ENCODE results near the gene GLUD1.
"Not testable (repeated sequence)": the region's sequence is repeated elsewhere in the genome, so short reads cannot be mapped to it uniquely, and the experiment has no call there.

The GLUD1 gene

GRCh38 chr10:87053577-87054181 lies 41.0 kb downstream of the GLUD1 start:
- DNase-seq (ENCODE audit: insufficient read length, low spot score) = no peak
- no peak for FAIRE-seq

- no peak for DNase-seq (ENCODE audit: insufficient read length, low spot score)
- FAIRE-seq = no peak
Observed at GRCh38 chr10:87053111-87053510, 41.5 kb downstream of the GLUD1 start.

- DNase-seq (ENCODE audit: insufficient read length, low spot score) (no peak), FAIRE-seq (no peak)
Observed at GRCh38 chr10:87045434-87045938, 49.2 kb downstream of the GLUD1 start.

DNA sequence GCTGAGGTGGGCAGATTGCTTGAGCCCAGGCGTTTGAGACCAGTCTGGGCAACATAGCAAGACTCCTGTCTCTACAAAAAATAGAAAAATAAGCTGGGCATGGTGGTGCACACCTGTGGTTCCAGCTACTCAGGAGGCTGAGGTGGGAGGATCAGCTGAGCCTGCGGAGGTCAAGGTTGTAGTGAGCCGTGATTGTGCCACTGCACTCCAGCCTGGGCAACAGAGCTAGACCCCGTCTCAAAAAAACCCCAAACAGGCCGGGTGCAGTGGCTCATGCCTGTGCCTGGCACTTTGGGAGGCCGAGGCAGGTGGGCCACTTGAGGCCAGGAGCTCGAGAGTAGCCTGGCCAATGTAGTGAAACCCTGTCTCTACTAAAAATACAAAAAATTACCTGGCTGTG lies 51.1 kb downstream of the GLUD1 start:
- DNase-seq (ENCODE audit: insufficient read length, low spot score); FAIRE-seq: not testable (repeated sequence)

- FAIRE-seq (no peak), DNase-seq (ENCODE audit: insufficient read length, low spot score) (no peak)
Observed at GRCh38 chr10:87038786-87039185, 55.9 kb downstream of the GLUD1 start.

GRCh38 chr10:87038286-87038717 lies 56.3 kb downstream of the GLUD1 start:
- FAIRE-seq (no peak), DNase-seq (ENCODE audit: insufficient read length, low spot score) (no peak)

GRCh38 chr10:87036623-87037022 lies 58.0 kb downstream of the GLUD1 start:
- FAIRE-seq (no peak), DNase-seq (ENCODE audit: insufficient read length, low spot score) (no peak)

GRCh38 chr10:87030912-87031635 lies 63.6 kb downstream of the GLUD1 start:
- DNase-seq (ENCODE audit: insufficient read length, low spot score) (no peak), FAIRE-seq (no peak)

DNA sequence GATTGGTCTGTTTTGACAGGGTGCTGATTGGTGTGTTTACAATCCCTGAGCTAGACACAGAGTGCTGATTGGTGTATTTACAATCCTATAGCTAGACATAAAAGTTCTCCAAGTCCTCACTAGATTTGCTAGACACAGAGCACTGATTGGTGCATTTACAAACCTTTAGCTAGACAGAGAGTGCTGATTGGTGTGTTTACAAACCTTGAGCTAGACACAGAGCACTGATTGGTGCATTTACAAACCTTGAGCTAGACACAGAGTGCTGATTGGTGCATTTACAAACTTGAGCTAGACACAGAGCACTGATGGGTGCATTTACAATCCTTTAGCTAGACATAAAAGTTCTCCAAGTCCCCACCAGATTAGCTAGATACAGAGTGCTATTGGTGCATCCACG lies 64.2 kb downstream of the GLUD1 start:
- not testable (repeated sequence) for DNase-seq (ENCODE audit: insufficient read length, low spot score); FAIRE-seq

DNA sequence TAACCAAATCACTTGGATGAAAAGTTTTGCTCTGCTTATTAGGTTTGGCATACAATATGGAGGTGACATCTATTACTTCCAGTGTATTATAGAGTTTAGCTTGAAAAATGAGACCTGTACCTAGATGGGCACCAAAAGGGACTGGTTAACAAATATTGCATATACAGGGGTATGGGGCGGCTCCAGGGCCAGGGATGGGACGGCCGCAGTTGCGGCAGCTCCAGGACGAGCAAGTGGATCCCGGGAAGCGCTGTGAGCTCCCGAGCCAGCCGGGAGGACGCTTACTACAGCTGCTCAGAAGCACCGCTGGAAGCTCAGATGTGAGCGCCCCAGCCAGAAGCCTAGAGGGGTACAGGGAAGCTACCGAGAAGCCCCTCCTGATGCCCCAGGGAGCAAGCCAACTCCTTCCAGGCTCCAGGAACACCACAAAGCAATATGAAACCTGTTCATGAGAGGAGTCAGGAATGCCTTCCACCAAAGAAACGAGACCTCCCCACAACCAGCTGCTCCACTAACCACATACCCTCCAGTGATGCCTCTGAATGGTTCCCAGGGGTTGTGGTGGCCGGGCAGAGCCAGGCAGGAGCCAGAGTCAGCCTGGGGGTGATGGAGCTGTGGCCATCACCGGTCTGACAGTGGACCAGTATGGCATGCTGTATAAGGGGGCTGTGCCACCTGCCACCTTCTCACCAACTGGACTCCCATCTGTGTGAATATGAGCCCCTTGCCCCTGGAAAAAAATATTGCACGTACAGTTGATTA lies 67.7 kb downstream of the GLUD1 start:
- FAIRE-seq; DNase-seq (ENCODE audit: insufficient read length, low spot score): not testable (repeated sequence)

GRCh38 chr10:87025285-87025958 lies 69.2 kb downstream of the GLUD1 start:
- DNase-seq (ENCODE audit: insufficient read length, low spot score); FAIRE-seq: not testable (repeated sequence)

DNA sequence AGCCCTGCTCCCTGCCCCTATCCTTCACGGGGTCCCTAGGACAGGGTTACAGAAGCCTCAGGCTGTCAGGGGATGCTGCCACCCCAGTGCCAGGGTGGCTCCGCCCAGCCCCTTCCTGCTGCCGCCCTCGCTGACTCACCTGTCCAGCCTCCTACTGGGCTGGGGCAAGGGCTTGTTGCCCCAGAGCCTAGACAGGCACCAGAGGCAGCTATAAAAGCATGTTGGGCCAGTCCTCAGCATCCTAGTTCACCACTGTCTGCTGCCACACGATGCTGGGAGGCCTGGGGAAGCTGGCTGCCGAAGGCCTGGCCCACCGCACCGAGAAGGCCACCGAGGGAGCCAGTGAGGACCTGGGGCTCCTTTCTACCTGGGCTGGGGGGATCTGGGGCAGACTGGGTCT lies 74.6 kb downstream of the GLUD1 start, which contains the start of gene FAM25A:
Gene FAM25A, plus strand, starts transcription at position 239 of the 400 bp plus-strand sequence. Its CDS starts 31 bp downstream, at position 270.
- not testable (repeated sequence) for DNase-seq (ENCODE audit: insufficient read length, low spot score); FAIRE-seq

GRCh38 chr10:87019504-87019903 lies 75.1 kb downstream of the GLUD1 start:
- FAIRE-seq; DNase-seq (ENCODE audit: insufficient read length, low spot score): not testable (repeated sequence)

DNA sequence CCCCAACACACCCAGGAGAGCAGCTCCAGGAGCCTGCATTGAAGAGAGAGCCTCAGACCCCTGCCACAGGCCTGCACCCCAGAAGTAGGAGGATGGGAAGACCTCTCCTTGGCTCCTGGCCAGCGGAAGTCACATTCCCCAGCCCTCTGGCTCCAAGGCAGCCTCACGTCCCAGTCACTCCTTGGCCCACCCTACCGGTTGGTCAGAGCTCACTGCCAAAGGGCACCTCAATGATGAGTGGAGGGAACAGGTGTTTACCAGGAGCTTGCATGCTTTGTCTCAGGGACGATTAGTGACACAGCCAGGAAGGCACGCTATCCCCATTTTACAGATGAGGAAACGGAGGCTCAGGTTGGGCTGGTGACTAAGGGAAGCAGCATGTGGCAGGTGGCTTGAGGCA lies 75.6 kb downstream of the GLUD1 start:
- DNase-seq (ENCODE audit: insufficient read length, low spot score); FAIRE-seq: not testable (repeated sequence)

- not testable (repeated sequence) for DNase-seq (ENCODE audit: insufficient read length, low spot score); FAIRE-seq
Observed at GRCh38 chr10:87018127-87018526, 76.5 kb downstream of the GLUD1 start.

- not testable (repeated sequence) for FAIRE-seq; DNase-seq (ENCODE audit: insufficient read length, low spot score)
Observed at GRCh38 chr10:87014986-87015716, 79.5 kb downstream of the GLUD1 start.

DNA sequence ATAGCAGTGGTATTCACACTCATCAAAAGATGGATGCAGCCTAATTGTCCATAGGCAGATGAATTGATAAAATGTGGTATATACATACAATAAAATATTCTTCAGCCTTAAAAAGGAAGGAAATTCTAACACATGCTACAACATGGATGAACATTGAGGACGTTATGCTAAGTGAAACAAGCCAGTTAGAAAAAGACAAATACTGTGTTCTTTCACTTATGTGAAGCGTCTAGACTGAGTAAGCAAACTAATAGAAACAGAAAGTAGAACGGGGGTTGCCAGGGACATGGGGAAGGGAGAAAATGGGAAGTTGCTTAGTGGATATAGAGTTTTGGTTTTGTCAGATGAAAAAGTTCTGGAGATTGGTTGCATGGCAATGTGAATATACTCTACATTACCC lies 81.1 kb downstream of the GLUD1 start:
- DNase-seq (ENCODE audit: insufficient read length, low spot score); FAIRE-seq: not testable (repeated sequence)

GRCh38 chr10:87009134-87009696 lies 85.4 kb downstream of the GLUD1 start:
- not testable (repeated sequence) for FAIRE-seq; DNase-seq (ENCODE audit: insufficient read length, low spot score)

DNA sequence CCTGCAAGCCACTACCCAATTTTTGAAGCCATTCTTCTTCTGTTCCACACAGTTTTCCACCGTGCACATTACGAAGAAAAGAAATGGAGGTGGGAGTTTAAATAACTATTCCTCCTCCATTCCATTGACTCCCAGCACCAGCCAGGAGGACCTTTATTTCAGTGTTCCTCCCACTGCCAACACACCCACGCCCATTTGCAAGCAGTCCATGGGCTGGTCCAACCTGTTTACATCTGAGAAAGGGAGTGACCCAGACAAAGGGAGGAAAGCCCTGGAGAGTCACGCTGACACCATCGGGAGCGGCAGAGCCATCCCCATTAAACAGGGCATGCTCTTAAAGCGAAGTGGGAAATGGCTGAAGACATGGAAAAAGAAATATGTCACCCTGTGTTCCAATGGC lies 86.3 kb downstream of the GLUD1 start:
- not testable (repeated sequence) for DNase-seq (ENCODE audit: insufficient read length, low spot score); FAIRE-seq
